ENCODE results near the gene PCNA.

Gene PCNA

GRCh38 chr20:5127859-5128424 lies 8.2 kb upstream of the PCNA start:
- intact Hi-C loops (cut with DNase I; ENCODE audit: low total_unique reads): no loop called here
- H3K27ac ChIP-seq: peak overlapping the region; percentile 100
- H3K4me3 ChIP-seq: peak overlapping the region; percentile 91 to 100
- no peaks in the 10 kb centered on the region for H3K36me3 ChIP-seq
- peak in 1 of 2 donors; percentile 29 for DNase-seq
- TF ChIP-seq, protein P1, sequence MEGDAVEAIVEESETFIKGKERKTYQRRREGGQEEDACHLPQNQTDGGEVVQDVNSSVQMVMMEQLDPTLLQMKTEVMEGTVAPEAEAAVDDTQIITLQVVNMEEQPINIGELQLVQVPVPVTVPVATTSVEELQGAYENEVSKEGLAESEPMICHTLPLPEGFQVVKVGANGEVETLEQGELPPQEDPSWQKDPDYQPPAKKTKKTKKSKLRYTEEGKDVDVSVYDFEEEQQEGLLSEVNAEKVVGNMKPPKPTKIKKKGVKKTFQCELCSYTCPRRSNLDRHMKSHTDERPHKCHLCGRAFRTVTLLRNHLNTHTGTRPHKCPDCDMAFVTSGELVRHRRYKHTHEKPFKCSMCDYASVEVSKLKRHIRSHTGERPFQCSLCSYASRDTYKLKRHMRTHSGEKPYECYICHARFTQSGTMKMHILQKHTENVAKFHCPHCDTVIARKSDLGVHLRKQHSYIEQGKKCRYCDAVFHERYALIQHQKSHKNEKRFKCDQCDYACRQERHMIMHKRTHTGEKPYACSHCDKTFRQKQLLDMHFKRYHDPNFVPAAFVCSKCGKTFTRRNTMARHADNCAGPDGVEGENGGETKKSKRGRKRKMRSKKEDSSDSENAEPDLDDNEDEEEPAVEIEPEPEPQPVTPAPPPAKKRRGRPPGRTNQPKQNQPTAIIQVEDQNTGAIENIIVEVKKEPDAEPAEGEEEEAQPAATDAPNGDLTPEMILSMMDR (IDR thresholded peaks at IDR 0.05): no peak
- peaks cover 0 to 57% (median 30%) of the 10 kb centered on the region in 4 donors for H3K4me1 ChIP-seq
- H3K9me3 ChIP-seq: no peaks in the 10 kb centered on the region
- H3K27me3 ChIP-seq: no peaks in the 10 kb centered on the region

- H3K4me1 ChIP-seq: peaks cover 0 to 51% (median 30%) of the 10 kb centered on the region in 4 donors
- TF ChIP-seq, protein P1 (IDR thresholded peaks at IDR 0.05): no peak
These were observed 7.6 kb upstream of the PCNA start for GRCh38 chr20:5127204-5127858.

GRCh38 chr20:5126512-5127203 lies 6.9 kb upstream of the PCNA start, which contains the start of gene CDS2:
TSS of gene CDS2 (plus strand) at chr20:5127008. CDS start at chr20:5127093, 85 bp downstream.
- peaks cover 0 to 44% (median 30%) of the 10 kb centered on the region in 4 donors for H3K4me1 ChIP-seq
- no peaks in the 10 kb centered on the region for H3K27me3 ChIP-seq
- peak; percentile 99 to 100 for DNase-seq
- TF ChIP-seq, protein P1 (IDR thresholded peaks at IDR 0.05): peak; percentile 64 to 67
- intact Hi-C loops (cut with DNase I; ENCODE audit: low total_unique reads): loop anchor here (1.0 kb wide), 1 partner anchor 66 kb away; no protein-coding TSS in a partner anchor
- H3K4me3 ChIP-seq: peak within 1 kb of the TSS; percentile 91 to 100
- H3K9me3 ChIP-seq: no peaks in the 10 kb centered on the region
- H3K36me3 ChIP-seq: no peaks in the 10 kb centered on the region
- H3K27ac ChIP-seq: peak within 1 kb of the TSS; percentile 100

More at GRCh38 chr20:5127204-5127858, 7.6 kb upstream of the PCNA start:
- peak; percentile 48 to 78 for DNase-seq
- no peaks in the 10 kb centered on the region for H3K9me3 ChIP-seq
- intact Hi-C loops (cut with DNase I; ENCODE audit: low total_unique reads): no loop called here
- peak overlapping the region; percentile 100 for H3K27ac ChIP-seq
- H3K4me3 ChIP-seq: peak overlapping the region; percentile 91 to 100
- no peaks in the 10 kb centered on the region for H3K36me3 ChIP-seq
- no peaks in the 10 kb centered on the region for H3K27me3 ChIP-seq

DNA sequence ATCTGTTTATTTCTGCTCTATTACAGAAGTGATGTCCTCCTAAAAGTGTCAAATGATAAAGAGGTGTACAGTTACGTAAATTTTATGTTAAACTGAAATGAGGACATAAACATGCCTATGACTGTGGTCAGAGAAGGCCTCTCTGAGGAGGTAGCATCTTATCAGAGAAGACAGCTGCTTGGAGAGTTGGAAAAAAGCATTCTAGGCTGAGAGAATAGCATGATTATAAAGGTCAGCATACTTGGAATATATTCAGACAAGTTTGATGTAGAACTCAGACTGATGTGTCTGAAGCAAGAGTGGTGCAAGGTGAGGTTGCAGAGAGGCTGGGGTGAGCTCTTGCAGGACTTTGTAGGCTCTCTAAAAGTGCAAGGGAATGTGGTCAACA lies 3.1 kb upstream of the PCNA start:
- Histone ChIP-seq H3K27me3 (no peaks in the 10 kb centered on the region), H3K36me3 (no peaks in the 10 kb centered on the region), H3K9me3 (no peaks in the 10 kb centered on the region), H3K4me3 (no peak overlapping the region), H3K4me1 (peaks cover 0 to 27% (median 15%) of the 10 kb centered on the region in 4 donors), H3K27ac (no peak overlapping the region)
- intact Hi-C loops (cut with DNase I; ENCODE audit: low total_unique reads): no loop called here
- no peak for DNase-seq
- TF ChIP-seq, protein P1 (IDR thresholded peaks at IDR 0.05): no peak

- no peaks in the 10 kb centered on the region for H3K9me3 ChIP-seq
- intact Hi-C loops (cut with DNase I; ENCODE audit: low total_unique reads): no loop called here
- no peak for DNase-seq
- H3K4me1 ChIP-seq: peaks cover 0 to 18% (median 11%) of the 10 kb centered on the region in 4 donors
- TF ChIP-seq, protein P1 (IDR thresholded peaks at IDR 0.05): peak in 1 of 2 experiments; percentile 1
- peaks cover 4 to 21% (median 11%) of the 10 kb centered on the region in 3 donors for H3K36me3 ChIP-seq
- peak overlapping the region; percentile 77 to 80 for H3K27ac ChIP-seq
- H3K4me3 ChIP-seq: peak overlapping the region; percentile 73 to 94
- H3K27me3 ChIP-seq: no peaks in the 10 kb centered on the region
These were observed 373 bp upstream of the PCNA start for GRCh38 chr20:5120185-5120476.
